Measurements from ENCODE around the gene SSBP2. TPM values are rescaled to one million over a fixed set of nuclear protein-coding genes. Genes with fewer than 3 reads are reported as not detected.
"Not testable (repeated sequence)": the region's sequence is repeated elsewhere in the genome, so short reads cannot be mapped to it uniquely, and the experiment has no call there.

Gene SSBP2
- total RNA-seq, 1 donor from 2014 or later, result 102 TPM

- intact Hi-C loops (cut with DNase I), result loop anchor here (5.0 to 10.0 kb wide), 4 partner anchors 83 to 800 kb away; no protein-coding TSS in a partner anchor
- DNase-seq (ENCODE audit: low spot score), result no peak
Observed at GRCh38 chr5:81424728-81425127, 326.2 kb downstream of the SSBP2 start.

- intact Hi-C loops (cut with DNase I), result loop anchor here (10.0 kb wide), 1 partner anchor 802 kb away; no protein-coding TSS in a partner anchor
- no peak for DNase-seq (ENCODE audit: low spot score)
Observed at GRCh38 chr5:81422671-81423070, 328.2 kb downstream of the SSBP2 start.

- DNase-seq (ENCODE audit: low spot score), result no peak
- intact Hi-C loops (cut with DNase I), result loop anchor here (10.0 kb wide), 1 partner anchor 805 kb away; no protein-coding TSS in a partner anchor
Observed at GRCh38 chr5:81420039-81420667, 330.7 kb downstream of the SSBP2 start.

GRCh38 chr5:81418606-81419005 is 332.3 kb downstream of the SSBP2 start:
- intact Hi-C loops (cut with DNase I), result no loop called here

GRCh38 chr5:81417052-81417451 is 333.8 kb downstream of the SSBP2 start:
- intact Hi-C loops (cut with DNase I), result no loop called here
- no peak for DNase-seq (ENCODE audit: low spot score)

More at GRCh38 chr5:81418606-81419005, 332.3 kb downstream of the SSBP2 start:
- DNase-seq (ENCODE audit: low spot score), result no peak

- DNase-seq (ENCODE audit: low spot score), result no peak
- intact Hi-C loops (cut with DNase I), result no loop called here
Observed at GRCh38 chr5:81409896-81410295, 341.0 kb downstream of the SSBP2 start.

GRCh38 chr5:81409361-81409760 is 341.5 kb downstream of the SSBP2 start:
- no peak for DNase-seq (ENCODE audit: low spot score)
- intact Hi-C loops (cut with DNase I), result no loop called here

GRCh38 chr5:81408496-81408895 is 342.4 kb downstream of the SSBP2 start:
- DNase-seq (ENCODE audit: low spot score), result no peak
- intact Hi-C loops (cut with DNase I), result no loop called here

GRCh38 chr5:81407811-81408210 is 343.1 kb downstream of the SSBP2 start:
- intact Hi-C loops (cut with DNase I); DNase-seq (ENCODE audit: low spot score): not testable (repeated sequence)

GRCh38 chr5:81405126-81405891 is 345.6 kb downstream of the SSBP2 start:
- no peak for DNase-seq (ENCODE audit: low spot score)
- intact Hi-C loops (cut with DNase I), result no loop called here

GRCh38 chr5:81402192-81402930 is 348.5 kb downstream of the SSBP2 start:
- no peak for DNase-seq (ENCODE audit: low spot score)
- intact Hi-C loops (cut with DNase I), result no loop called here

- intact Hi-C loops (cut with DNase I), result no loop called here
- no peak for DNase-seq (ENCODE audit: low spot score)
Observed at GRCh38 chr5:81401266-81401665, 349.6 kb downstream of the SSBP2 start.

- intact Hi-C loops (cut with DNase I), result no loop called here
- no peak for DNase-seq (ENCODE audit: low spot score)
Observed at GRCh38 chr5:81400375-81400774, 350.5 kb downstream of the SSBP2 start.

- no peak for DNase-seq (ENCODE audit: low spot score)
- intact Hi-C loops (cut with DNase I), result no loop called here
Observed at GRCh38 chr5:81398741-81399140, 352.2 kb downstream of the SSBP2 start.

- no peak for DNase-seq (ENCODE audit: low spot score)
- intact Hi-C loops (cut with DNase I), result no loop called here
Observed at GRCh38 chr5:81397176-81397575, 353.7 kb downstream of the SSBP2 start.

GRCh38 chr5:81395262-81395661 is 355.6 kb downstream of the SSBP2 start:
- no peak for DNase-seq (ENCODE audit: low spot score)
- intact Hi-C loops (cut with DNase I), result no loop called here

- DNase-seq (ENCODE audit: low spot score), result no peak
Observed at GRCh38 chr5:81393783-81394718, 356.8 kb downstream of the SSBP2 start, which contains the start of gene ACOT12. Gene ACOT12, minus strand, starts transcription at chr5:81394134. Its CDS starts 20 bp downstream, at chr5:81394114.

GRCh38 chr5:81393430-81393782 is 357.5 kb downstream of the SSBP2 start:
- intact Hi-C loops (cut with DNase I), result no loop called here
- no peak for DNase-seq (ENCODE audit: low spot score)

More at GRCh38 chr5:81393783-81394718, 356.8 kb downstream of the SSBP2 start, which contains the start of gene ACOT12:
- intact Hi-C loops (cut with DNase I), result no loop called here

GRCh38 chr5:81389025-81389424 is 361.9 kb downstream of the SSBP2 start:
- DNase-seq (ENCODE audit: low spot score), result no peak
- intact Hi-C loops (cut with DNase I), result no loop called here

Data from cardiac septum (tissue), 1 donor.